Astrocyte of the cerebellum (primary cell): ENCODE results near the gene NKAIN4.

Experiments
- DNase-seq: peaks from one replicate; pipeline ENCODE4 v3.0.0-alpha.2; 2011; ENCODE audit warnings: low read depth
- H3K4me3 ChIP-seq: 2 replicates; pipeline ENCODE4 v1.5.1; 2011; ENCODE audit warnings: mild to moderate bottlenecking, low read depth, low read length, moderate library complexity
- in situ Hi-C: cut with HindIII; loops from 2 replicates; pipeline ENCODE4 v1.10.0; 2017; ENCODE audit warnings: low sequenced_read_pairs
- TF ChIP-seq, protein P1 (sequence below): IDR thresholded peaks from 2 replicates; pipeline ENCODE4 v1.5.1; 2012; ENCODE audit warnings: low read length, low read depth, moderate library complexity, mild to moderate bottlenecking; ENCODE audit errors: missing control alignments

NKAIN4 gene

DNA sequence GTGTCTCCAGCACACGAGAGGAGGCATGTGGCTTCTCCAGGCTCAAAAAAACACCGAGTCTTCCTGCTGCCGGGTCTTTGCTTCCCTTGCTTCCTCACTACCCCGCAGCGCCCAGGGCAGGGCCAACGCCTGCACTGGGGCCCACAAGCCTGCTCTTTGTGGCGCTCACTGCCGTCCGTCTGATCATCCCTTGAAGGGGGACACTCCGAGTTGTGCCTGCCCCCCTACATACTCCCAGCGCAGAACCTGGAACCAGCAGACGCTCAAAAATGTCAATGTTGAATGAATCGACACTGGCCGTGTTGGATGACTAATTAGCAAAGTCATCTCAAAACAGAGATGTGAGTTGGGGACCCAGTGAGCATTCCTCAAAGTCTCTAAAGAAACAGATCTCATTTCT lies 10.3 kb upstream of the NKAIN4 start:
- TF ChIP-seq, protein P1, sequence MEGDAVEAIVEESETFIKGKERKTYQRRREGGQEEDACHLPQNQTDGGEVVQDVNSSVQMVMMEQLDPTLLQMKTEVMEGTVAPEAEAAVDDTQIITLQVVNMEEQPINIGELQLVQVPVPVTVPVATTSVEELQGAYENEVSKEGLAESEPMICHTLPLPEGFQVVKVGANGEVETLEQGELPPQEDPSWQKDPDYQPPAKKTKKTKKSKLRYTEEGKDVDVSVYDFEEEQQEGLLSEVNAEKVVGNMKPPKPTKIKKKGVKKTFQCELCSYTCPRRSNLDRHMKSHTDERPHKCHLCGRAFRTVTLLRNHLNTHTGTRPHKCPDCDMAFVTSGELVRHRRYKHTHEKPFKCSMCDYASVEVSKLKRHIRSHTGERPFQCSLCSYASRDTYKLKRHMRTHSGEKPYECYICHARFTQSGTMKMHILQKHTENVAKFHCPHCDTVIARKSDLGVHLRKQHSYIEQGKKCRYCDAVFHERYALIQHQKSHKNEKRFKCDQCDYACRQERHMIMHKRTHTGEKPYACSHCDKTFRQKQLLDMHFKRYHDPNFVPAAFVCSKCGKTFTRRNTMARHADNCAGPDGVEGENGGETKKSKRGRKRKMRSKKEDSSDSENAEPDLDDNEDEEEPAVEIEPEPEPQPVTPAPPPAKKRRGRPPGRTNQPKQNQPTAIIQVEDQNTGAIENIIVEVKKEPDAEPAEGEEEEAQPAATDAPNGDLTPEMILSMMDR, result no peak
- in situ Hi-C loops, result no loop called here
- H3K4me3 ChIP-seq, result no peak overlapping the region
- no peak for DNase-seq

DNA sequence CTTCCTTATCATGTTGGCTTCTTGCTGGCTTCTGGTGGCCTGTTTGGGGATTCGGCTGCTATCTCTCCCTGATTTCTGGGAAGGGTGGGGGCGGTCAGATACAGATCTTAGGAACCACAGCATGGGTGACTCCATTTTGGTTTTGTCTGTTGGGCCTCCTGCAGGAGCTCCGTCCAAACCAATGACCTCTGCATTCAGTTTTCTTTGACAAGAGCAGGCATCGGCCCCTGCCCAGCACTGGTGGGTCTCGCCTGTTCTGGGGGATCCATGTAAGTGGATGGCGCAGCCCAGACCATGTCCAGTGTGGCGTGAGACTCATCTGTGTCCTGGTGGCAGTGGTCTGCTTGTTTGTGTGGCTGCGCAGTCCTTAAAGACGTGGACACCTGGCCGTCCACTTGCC lies 9.7 kb upstream of the NKAIN4 start:
- no peak overlapping the region for H3K4me3 ChIP-seq
- in situ Hi-C loops, result no loop called here
- DNase-seq, result no peak
- TF ChIP-seq, protein P1, result no peak

DNA sequence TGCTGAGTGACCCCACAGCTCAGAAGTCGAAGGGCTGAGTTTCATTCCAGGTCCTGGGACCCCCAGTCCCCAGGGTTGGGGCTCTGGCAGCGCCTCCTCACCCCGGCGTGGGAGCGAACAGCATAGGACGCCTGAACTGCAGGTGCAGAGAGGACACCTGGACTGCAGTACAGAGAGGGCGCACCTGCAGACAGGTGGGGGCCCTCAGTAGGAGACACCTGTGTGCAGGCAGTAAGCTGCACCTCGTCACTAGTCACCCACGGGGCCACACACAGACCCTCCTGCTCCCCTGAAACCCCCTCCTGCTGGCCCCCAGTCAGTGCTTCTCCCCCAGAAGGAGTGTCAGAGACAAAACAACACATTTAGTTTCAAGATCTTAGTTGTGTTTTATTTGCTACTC lies 8.6 kb upstream of the NKAIN4 start:
- TF ChIP-seq, protein P1, result no peak
- in situ Hi-C loops, result no loop called here
- H3K4me3 ChIP-seq, result no peak overlapping the region
- no peak for DNase-seq

DNA sequence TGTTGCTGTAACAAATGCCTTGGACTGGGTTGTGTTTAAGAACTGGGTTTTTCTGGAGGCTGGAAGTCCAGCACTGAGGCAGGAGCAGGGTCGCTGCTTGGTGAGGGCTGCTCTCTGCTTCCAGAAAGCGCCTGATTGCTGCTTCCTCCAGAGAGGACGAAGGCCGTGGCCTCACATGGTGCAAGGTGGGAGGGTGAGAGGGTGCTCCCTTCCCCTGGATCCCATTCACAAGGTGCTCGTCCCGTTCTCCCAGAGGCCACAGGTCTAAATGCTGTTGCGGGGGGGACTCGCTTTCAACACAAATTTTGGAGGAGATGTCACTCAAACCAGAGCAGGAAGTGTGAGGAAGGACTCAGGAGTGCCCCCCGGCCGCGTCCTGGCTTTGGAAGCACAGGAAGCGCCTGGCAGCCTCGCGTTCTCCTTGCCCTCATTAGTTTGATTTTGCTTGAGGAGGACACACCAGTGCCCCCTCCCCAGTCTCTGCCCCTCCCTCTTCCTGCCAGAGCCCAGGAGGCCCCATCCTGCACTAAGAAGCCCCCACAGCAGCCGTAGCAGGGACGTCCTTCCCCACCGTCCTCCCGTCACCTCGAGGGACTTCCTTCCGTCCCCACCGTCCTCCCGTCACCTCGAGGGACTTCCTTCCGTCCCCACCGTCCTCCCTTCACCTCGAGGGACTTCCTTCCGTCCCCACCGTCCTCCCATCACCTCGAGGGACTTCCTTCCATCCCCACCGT lies 7.7 kb upstream of the NKAIN4 start:
- DNase-seq, result no peak
- no peak overlapping the region for H3K4me3 ChIP-seq
- in situ Hi-C loops, result no loop called here
- TF ChIP-seq, protein P1, result no peak

DNA sequence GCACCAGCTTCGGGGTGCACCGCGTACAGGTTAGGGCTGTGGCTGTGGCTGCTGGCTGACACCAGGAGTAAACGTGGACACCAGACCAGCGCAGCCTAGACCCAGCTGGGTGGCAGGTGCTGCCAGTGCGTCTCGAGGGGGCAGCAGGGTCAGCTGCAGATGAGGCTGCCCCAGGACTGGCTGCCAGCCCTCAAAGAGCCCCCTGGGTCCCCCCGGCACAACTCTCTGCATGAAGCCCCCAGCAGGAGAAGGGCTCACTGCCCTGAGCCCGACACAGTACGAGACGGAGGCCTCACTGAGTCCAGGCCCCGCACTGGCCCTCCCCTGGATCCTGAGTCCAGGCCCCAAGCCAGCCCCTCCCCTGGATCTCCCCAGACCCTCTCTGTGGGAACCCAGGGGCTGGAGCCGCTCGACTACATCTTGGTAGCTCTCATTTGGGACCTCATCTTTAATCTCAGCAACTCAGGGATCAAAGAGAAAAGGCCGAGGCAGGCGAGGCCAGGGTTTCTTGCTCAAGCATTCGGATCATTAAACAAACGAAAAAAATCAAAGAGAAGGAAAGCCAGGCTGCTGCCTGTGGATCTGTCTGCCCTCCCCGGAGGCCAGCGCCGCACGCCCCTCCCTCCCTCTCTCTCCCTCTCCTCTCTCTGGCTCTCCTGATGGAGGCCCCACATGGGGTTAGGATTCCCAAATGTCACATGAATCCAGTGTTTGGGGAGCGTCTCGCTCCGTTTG lies 7.0 kb upstream of the NKAIN4 start:
- in situ Hi-C loops, result no loop called here
- DNase-seq, result no peak
- TF ChIP-seq, protein P1, result no peak

DNA sequence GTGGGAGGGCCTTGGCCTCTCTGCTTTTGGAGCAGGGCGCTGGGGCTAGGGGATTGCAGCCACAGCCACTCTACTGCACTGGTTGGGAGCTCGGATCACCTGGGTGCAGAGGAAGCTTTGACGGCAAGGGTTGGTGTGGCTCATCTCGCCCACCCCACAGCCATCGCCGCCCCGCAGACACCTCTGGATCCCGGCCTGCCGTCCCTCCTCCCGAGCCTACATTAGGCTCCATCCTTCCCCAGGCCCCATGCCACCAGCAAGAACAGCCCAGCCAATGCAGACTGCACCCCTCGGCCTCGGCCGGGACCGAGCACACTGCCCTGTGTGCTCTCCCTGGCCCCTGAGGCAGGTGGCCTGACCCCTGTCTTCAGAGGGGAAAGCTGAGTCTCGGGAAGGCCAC lies 6.3 kb upstream of the NKAIN4 start:
- DNase-seq, result no peak
- in situ Hi-C loops, result no loop called here
- TF ChIP-seq, protein P1, result no peak
- H3K4me3 ChIP-seq, result no peak overlapping the region

More for the DNA sequence above, 7.0 kb upstream of the NKAIN4 start:
- no peak overlapping the region for H3K4me3 ChIP-seq
